ENCODE results near the gene ADAMTS17.
"Not testable (repeated sequence)": the region's sequence is repeated elsewhere in the genome, so short reads cannot be mapped to it uniquely, and the experiment has no call there.

Gene ADAMTS17

GRCh38 chr15:100339451-100339850 lies 2.3 kb downstream of the ADAMTS17 start:
- DNase-seq (ENCODE audit: low read depth): not testable (repeated sequence)

DNA sequence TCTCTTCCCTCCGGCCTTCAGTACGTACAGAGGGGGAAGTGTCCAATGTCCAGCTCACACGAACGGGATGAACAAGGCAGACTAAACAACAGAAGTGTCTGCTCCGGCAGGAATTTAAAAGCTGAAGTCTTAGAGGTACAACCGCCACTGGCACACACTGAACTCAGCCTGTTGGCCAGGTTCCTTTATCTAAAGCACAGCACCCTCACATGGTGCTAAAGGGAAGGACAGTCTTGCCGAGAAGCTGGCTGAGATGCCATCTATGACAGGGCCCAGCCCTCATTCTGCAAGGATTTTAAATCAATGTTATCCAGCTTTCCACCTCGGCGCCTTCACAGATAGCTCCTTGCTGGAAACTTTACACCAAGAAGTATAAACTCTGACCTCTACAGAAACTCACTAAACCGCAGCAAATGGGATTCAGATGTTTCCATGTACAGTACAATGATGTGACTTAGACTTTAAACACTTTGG lies 2.8 kb downstream of the ADAMTS17 start:
- peak; percentile 35 for DNase-seq (ENCODE audit: low read depth)

- DNase-seq (ENCODE audit: low read depth): no peak
Observed at GRCh38 chr15:100338247-100338646, 3.5 kb downstream of the ADAMTS17 start.

DNA sequence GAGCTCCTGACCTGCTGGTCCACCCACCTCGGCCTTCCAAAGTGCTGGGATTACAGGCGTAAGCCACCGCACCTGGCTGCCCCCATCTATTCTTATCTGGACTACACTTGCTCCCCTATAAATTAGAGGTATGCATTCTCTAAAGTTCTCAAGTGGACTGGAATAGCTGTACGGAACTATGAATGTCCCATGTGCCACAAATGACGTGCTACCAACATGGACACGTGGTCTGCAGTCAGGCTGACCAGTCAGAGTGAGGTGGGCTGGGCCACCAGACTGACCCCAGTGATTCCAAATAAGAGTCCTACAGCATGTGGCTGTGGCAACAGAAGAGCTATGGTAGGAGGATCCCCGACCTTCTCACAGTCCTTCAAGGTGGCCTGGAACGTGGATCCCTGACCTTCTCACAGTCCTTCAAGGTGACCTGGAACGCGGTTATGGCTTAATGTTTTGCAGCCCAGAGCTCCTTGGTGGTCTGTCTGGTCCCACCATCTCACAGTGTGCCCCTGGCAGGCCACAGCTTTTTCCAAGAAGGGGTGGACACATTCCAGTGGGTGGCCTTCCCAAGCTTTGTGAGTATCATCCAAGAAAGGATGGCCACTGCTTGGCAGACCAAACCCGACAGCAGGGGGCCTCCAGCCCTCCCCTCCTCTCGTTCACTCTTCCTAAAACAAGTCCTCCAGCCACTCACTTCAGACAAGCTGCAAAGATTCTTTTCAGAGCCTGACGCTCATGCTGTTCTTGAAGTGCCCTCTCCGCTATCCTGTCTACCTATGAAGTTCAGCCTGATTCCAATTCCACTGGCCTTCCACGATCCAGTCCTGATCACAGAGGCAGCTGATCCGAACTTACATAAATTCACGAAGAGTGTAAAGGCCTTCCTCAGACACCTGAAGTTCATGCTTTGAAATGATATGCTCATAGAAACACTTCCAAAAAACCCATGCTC lies 4.4 kb downstream of the ADAMTS17 start:
- DNase-seq (ENCODE audit: low read depth): no peak

DNA sequence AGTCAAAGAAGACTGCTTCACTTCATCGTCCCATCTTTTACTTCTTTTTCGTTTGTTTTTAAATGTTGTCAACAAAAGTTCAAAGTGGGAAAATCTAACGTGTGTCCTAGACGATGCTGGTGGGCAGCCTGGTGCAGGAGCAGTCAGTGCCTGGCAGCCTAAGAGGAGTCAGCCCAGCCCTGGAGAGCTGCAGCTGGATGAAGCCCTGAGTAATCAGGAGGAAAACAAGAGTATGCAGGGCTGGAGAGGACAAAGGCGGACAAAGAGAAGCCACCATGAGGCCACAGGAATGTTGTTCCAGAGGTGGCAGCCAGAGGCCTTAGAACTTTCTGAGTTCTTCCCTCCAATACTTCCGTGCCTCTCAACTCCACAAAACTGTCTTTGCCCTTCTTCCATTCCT lies 5.7 kb downstream of the ADAMTS17 start:
- no peak for DNase-seq (ENCODE audit: low read depth)

DNA sequence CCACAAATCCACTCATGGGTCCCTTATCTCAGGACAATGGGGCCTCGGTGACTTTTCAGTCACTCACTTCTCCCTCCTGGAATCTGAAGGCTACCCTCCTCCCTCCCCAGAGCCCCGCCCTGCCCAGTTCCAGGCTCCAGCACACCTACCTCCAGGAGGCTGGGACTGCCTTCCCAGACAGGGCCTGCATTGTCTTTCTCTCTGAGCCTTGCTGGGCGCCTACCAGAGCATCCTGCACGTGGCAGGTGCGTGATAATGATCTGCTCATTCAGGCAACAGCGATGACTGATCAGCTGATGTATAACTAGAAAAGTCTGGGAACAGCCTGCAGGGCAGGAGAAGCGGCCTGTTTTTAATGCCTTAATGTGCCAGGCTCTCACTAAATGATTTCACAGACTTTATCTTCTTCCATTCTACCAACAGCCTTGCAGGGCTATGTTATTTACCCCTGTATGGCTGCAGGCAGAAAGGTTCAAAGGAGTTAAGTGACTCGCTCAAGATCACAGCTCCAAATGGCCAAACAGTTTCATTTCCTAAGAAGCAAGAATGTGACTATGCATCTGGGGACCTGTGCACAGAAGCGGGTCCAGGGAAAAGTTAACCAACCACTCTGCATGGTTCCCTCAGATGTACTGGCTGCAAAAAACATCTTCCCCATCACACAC lies 6.3 kb downstream of the ADAMTS17 start:
- DNase-seq (ENCODE audit: low read depth): no peak

GRCh38 chr15:100334905-100335304 lies 6.9 kb downstream of the ADAMTS17 start:
- no peak for DNase-seq (ENCODE audit: low read depth)

DNA sequence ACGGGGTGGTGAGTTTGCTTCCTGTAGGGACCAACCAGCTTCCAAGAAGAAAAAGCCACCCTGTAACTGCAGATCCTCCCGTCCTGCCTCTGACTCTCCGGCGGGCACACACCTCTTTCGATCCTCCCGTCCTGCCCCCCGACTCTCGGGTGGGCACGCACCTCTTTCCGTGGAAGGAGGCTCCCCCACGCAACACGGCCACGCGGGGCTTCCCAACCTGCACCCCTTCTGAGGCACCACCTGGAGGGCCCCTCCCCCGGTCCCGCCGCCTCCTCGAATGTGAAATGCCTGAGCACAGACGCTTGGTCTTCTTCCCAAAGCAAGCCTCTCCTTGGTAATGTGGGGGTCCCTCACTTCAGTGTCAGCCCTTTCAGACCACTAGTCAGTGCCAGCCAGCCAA lies 7.3 kb downstream of the ADAMTS17 start:
- DNase-seq (ENCODE audit: low read depth): no peak

GRCh38 chr15:100334015-100334414 lies 7.8 kb downstream of the ADAMTS17 start:
- no peak for DNase-seq (ENCODE audit: low read depth)

GRCh38 chr15:100333236-100333635 lies 8.5 kb downstream of the ADAMTS17 start:
- no peak for DNase-seq (ENCODE audit: low read depth)

DNA sequence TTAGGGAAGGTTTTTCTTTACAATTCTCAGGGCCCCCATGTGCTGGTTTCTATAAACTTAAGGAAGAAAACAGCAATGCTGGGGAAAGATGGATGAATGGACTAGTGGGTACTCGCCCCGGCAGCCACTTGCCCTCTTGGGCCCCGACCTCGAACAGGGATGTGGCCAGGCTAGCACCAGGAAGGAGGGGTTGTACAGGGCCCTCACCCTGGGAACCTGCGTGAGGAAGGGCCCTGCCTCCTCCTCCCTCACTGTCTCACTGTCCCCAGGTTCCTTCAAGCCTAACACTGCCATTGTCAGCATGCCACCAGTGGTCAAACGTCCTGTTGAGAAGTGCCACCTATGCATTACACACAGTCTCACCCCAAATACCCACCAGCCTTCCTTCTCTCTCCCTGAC lies 9.1 kb downstream of the ADAMTS17 start:
- no peak for DNase-seq (ENCODE audit: low read depth)

DNA sequence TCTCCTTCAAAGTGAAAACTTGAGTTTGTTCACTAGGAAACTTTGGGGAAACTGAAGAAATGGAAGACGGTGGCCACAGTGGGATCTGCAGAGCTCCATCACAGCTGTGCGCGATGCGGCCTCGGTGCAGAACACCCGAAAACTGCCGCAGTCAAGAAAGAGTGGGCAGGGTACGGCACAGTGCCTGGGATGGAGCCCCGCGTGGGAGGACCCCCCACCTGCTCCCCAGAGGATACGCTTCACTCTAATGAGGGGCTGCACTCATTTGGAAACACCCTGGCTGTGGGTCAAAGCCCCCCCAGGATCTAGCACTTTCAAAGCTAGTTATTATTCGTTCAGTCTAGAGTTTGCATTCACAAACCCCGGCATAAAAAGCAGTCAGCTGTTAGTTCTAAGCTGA lies 9.5 kb downstream of the ADAMTS17 start:
- DNase-seq (ENCODE audit: low read depth): no peak

DNA sequence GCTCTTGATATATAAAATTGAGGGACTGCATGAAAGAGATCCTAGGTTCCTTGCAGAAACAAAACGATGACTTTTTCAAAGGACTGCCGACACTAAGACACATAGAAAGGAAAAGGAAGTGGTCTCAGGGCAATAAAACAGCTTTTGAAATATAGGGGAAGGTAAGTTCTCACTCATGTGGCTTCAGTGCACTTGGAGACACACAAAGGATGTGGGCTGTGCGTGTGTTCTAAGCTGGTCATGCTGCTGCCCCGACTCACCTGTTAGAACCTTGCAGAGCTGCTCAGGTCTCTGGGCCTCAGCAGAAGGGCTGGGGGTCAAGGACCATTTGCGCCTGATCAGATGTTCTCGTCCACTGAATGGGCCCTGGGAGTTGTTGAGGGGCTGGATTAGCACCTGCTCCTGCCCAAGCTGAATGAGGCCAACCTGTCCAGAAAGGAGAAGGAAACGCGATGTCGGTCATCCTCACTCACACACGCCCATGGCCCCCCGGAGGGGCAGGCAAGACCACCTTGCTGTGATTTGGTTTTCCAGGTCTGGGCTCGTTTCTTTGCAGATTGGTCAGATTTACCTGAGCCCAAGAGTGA lies 11.1 kb downstream of the ADAMTS17 start:
- DNase-seq (ENCODE audit: low read depth): no peak

- no peak for DNase-seq (ENCODE audit: low read depth)
Observed at GRCh38 chr15:100330221-100330620, 11.6 kb downstream of the ADAMTS17 start.

- DNase-seq (ENCODE audit: low read depth): no peak
Observed at GRCh38 chr15:100328796-100329195, 13.0 kb downstream of the ADAMTS17 start.

GRCh38 chr15:100318880-100319279 lies 22.9 kb downstream of the ADAMTS17 start:
- no peak for DNase-seq (ENCODE audit: low read depth)

DNA sequence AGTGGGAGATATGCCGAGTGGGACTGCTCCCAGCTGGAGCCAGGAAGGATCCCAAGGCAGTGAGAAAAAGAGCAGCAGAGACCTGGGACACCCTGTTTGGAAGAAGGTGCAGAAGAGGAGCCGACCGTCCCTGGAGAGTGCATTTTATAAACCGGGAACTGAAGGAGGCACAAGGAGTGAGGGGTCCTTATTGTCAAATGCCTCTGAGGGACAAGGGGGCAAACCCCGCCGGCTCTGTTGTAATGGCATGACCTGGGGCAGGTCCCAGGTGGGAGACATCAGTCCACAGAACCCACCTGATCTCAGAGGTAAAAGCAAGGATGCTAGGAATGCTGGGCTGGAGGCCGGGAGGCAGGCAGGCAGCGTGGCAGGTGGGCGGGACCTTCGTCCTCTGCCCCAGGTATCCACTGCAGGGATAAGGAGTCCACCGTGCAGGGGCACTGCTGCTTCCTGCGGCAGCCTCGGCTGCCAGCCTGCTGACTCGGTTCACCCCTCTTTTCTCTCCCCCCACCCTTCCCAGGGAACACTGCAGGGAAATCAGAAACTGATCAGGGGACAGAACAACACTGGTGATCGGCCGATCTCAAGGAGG lies 26.9 kb downstream of the ADAMTS17 start:
- no peak for DNase-seq (ENCODE audit: low read depth)

DNA sequence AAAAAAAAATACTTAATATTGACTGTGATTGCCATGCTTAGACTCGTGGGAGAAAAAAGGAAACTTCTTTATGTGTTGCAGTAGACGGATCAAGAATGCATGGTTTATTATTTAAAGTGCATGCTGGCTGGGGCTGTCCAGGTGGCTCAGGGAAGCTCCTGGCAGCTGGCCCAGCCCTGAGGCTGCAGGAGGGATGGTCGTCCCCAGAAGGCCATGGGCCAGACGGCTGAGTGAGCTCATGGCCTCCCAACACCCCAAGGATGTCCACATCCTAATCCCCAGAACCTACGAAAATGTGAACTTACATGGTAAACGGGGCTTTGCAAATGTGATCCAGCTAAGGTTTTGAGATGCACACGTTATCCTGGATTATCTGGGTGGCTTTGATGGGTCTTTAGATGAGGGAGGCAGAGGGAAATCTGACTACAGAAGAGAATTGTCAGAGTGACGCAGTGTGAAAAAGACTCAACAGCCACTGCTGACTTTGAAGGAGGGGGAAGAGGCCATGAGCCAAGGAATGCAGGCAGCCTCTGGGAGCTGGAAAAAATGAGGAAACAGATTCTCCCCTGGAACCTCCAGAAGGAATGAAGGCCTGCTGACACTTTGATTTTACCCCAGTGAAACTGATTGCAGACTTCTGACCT lies 29.8 kb downstream of the ADAMTS17 start:
- DNase-seq (ENCODE audit: low read depth): no peak

- DNase-seq (ENCODE audit: low read depth): no peak
Observed at GRCh38 chr15:100311154-100311625, 30.6 kb downstream of the ADAMTS17 start.

GRCh38 chr15:100310513-100311153 lies 31.1 kb downstream of the ADAMTS17 start:
- DNase-seq (ENCODE audit: low read depth): no peak

- no peak for DNase-seq (ENCODE audit: low read depth)
Observed at GRCh38 chr15:100310041-100310405, 31.8 kb downstream of the ADAMTS17 start.
